A549 (cell line): Measurements from ENCODE around the gene SF3B5. TPM values are rescaled to one million over a fixed set of nuclear protein-coding genes. Genes with fewer than 3 reads are reported as not detected.

Source experiments
- ATAC-seq, 2 experiments: fragments of 200-7000 bp in 1 of 2; fragments of >200 bp in 1 of 2; cut with Nextera tagmentation in 1 of 2; cut with Tn5 transposase in 1 of 2; 3 replicates each; pipeline versions ENCODE4 v1.8.0 to v1.9.1; 2018 to 2020; ENCODE audit warnings: mild to moderate bottlenecking in 1 of 2, moderate library complexity in 1 of 2
- CTCF ChIA-PET: fragments of 300-600 bp; sonication (Branson Sonifier 250); formaldehyde crosslinking; extraction: SDS; loops from one replicate; lab custom pipeline; 2021; ENCODE audit warnings: antibody characterized with exemption, inconsistent platforms; lab: Yijun Ruan, JAX
- POLR2A ChIA-PET: fragments of 350-600 bp; formaldehyde crosslinking; extraction: SDS; loops from one replicate; lab custom pipeline; 2021; ENCODE audit warnings: antibody characterized with exemption, inconsistent platforms; lab: Yijun Ruan, JAX
- DNase-seq, 2 experiments: peaks; one replicate each; pipeline versions ENCODE4 v3.0.0 to v3.0.0-alpha.2; 2011 to 2016; ENCODE audit warnings: low read depth in 1 of 2, low spot score in 1 of 2
- FAIRE-seq: peaks from 2 replicates; lab custom pipeline; 2011; peaks lifted over from hg19 to GRCh38; lab: Jason Lieb, UNC
- H3K27ac ChIP-seq, 2 experiments: fragments of >200 bp; sonication (Bioruptor Twin); formaldehyde crosslinking; 3 replicates each; pipeline ENCODE4 v1.5.1; 2016 to 2017
- H3K4me1 ChIP-seq: fragments of >200 bp; sonication (Bioruptor Twin); formaldehyde crosslinking; 3 replicates; pipeline ENCODE4 v1.6.1; 2016
- H3K4me2 ChIP-seq: fragments of >200 bp; sonication (Bioruptor Twin); formaldehyde crosslinking; 3 replicates; pipeline ENCODE4 v1.6.1; 2016
- H3K4me3 ChIP-seq: fragments of >200 bp; sonication (Bioruptor Twin); formaldehyde crosslinking; 3 replicates; pipeline ENCODE4 v1.5.1; 2016
- H3K9me3 ChIP-seq: fragments of >200 bp; sonication (Bioruptor Twin); formaldehyde crosslinking; 3 replicates; pipeline ENCODE4 v1.6.1; 2016
- BCL3 ChIP-seq: fragments of >200 bp; sonication (Bioruptor Twin); formaldehyde crosslinking; IDR thresholded peaks from 3 replicates; pipeline ENCODE4 v1.6.1; 2016
- BHLHE40 ChIP-seq: IDR thresholded peaks from 2 replicates; pipeline ENCODE4 v1.6.1; 2012; ENCODE audit warnings: low read depth, low read length, inconsistent platforms
- CBX2 ChIP-seq: fragments of 200-600 bp; sonication (generic); IDR thresholded peaks from 2 replicates; pipeline ENCODE4 v1.6.1; 2016; ENCODE audit warnings: low read depth, mild to moderate bottlenecking, borderline replicate concordance
- CHD4 ChIP-seq: fragments of 200-600 bp; sonication (generic); IDR thresholded peaks from 2 replicates; pipeline ENCODE4 v1.6.1; 2016; ENCODE audit warnings: antibody characterized with exemption, mild to moderate bottlenecking, borderline replicate concordance
- EHMT2 ChIP-seq: fragments of 200-600 bp; sonication (generic); IDR thresholded peaks from 2 replicates; pipeline ENCODE4 v1.6.1; 2016; ENCODE audit warnings: antibody characterized with exemption, low read depth, mild to moderate bottlenecking, moderate library complexity
- ELK1 ChIP-seq: fragments of 150-350 bp; IDR thresholded peaks from 2 replicates; pipeline ENCODE4 v1.6.1; 2014; ENCODE audit warnings: low read depth, mild to moderate bottlenecking, low read length
- EP300 ChIP-seq, 2 experiments: fragments of >200 bp; sonication (Bioruptor Twin); formaldehyde crosslinking; IDR thresholded peaks; 2 replicates in 1 of 2; 3 replicates in 1 of 2; pipeline ENCODE4 v1.6.1; 2016 to 2017
- ESRRA ChIP-seq: fragments of 150-350 bp; IDR thresholded peaks from 2 replicates; pipeline ENCODE4 v1.6.1; 2014; ENCODE audit warnings: mild to moderate bottlenecking, low read length, borderline replicate concordance
- HDAC2 ChIP-seq: fragments of 200-600 bp; sonication (generic); IDR thresholded peaks from 2 replicates; pipeline ENCODE4 v1.6.1; 2016
- HOXA7 ChIP-seq: fragments of 250-450 bp; sonication (Bioruptor Pico); IDR thresholded peaks from 2 replicates; pipeline ENCODE4 v1.5.0; 2020; ENCODE audit warnings: mild to moderate bottlenecking, moderate library complexity
- JUN ChIP-seq, 2 experiments: fragments of >200 bp; sonication (Bioruptor Twin); formaldehyde crosslinking; IDR thresholded peaks; 2 replicates in 1 of 2; 3 replicates in 1 of 2; pipeline ENCODE4 v1.6.1; 2016 to 2017
- KDM5A ChIP-seq: fragments of 200-600 bp; sonication (generic); IDR thresholded peaks from 2 replicates; pipeline ENCODE4 v1.6.1; 2016; ENCODE audit warnings: antibody characterized with exemption, mild to moderate bottlenecking
- MAFK ChIP-seq: fragments of 450-650 bp; IDR thresholded peaks from 2 replicates; pipeline ENCODE4 v1.6.1; 2014; ENCODE audit not compliant: partially characterized antibody
- MYC ChIP-seq: IDR thresholded peaks from 2 replicates; pipeline ENCODE4 v1.6.1; 2012; ENCODE audit warnings: mild to moderate bottlenecking, inconsistent platforms, low read length, improper control_type of control experiment, borderline replicate concordance
- NPAS2 ChIP-seq: fragments of 250-450 bp; sonication (Bioruptor Pico); IDR thresholded peaks from 2 replicates; pipeline ENCODE4 v1.8.0; 2022; ENCODE audit warnings: mild to moderate bottlenecking, moderate library complexity, borderline replicate concordance
- NR3C1 ChIP-seq: fragments of >200 bp; sonication (Bioruptor Twin); formaldehyde crosslinking; IDR thresholded peaks from 3 replicates; pipeline ENCODE4 v1.6.1; 2017
- PHF8 ChIP-seq: fragments of 200-600 bp; sonication (generic); IDR thresholded peaks from 2 replicates; pipeline ENCODE4 v1.6.1; 2016; ENCODE audit warnings: low read depth, mild to moderate bottlenecking, antibody characterized with exemption, moderate library complexity, borderline replicate concordance
- POLR2A ChIP-seq: IDR thresholded peaks from 2 replicates; pipeline ENCODE4 v1.6.1; 2012; ENCODE audit warnings: mild to moderate bottlenecking, low read length
- RFX5 ChIP-seq: fragments of 450-650 bp; IDR thresholded peaks from 2 replicates; pipeline ENCODE4 v1.7.1; 2014; ENCODE audit warnings: antibody characterized with exemption, mild to moderate bottlenecking, moderate library complexity
- SMC3 ChIP-seq: fragments of >200 bp; sonication (Bioruptor Twin); formaldehyde crosslinking; IDR thresholded peaks from 3 replicates; pipeline ENCODE4 v1.6.1; 2018; ENCODE audit warnings: inconsistent platforms
- ZC3H11A ChIP-seq: fragments of 450-650 bp; IDR thresholded peaks from 2 replicates; pipeline ENCODE4 v1.6.1; 2014; ENCODE audit warnings: antibody characterized with exemption, mild to moderate bottlenecking
- ZNF302 ChIP-seq: fragments of 250-450 bp; sonication (Bioruptor Pico); IDR thresholded peaks from 2 replicates; pipeline ENCODE4 v1.9.0; 2021; ENCODE audit warnings: inconsistent platforms, mild to moderate bottlenecking, moderate library complexity
- ZSCAN20 ChIP-seq: fragments of 250-450 bp; sonication (Bioruptor Pico); IDR thresholded peaks from 2 replicates; pipeline ENCODE4 v1.8.0; 2022; ENCODE audit warnings: mild to moderate bottlenecking, moderate library complexity
- WGBS: methylation state at CpG from one replicate; pipeline ENCODE4 v1.1.6; 2017; ENCODE audit errors: missing lambda C conversion rate; 5-methylcytosine and 5-hydroxymethylcytosine counted together
- polyA plus RNA-seq, 4 experiments: library from polyadenylated mRNA; depleted of rRNA in 3 of 4; stranded (reverse); fragments of >200 nt; fragmentation: RNase III in 1 of 4; extraction: RNeasy Plus Mini Kit Qiagen cat#74134 plus additional on column Dnase treatment in 1 of 4; gene quantifications; 2 replicates in 3 of 4; 3 replicates in 1 of 4; pipeline ENCODE4 v1.2.3, GENCODE V29; 2011 to 2017
- TF ChIP-seq, protein P1 (sequence below): IDR thresholded peaks from 2 replicates; pipeline ENCODE4 v1.6.1; 2012
- TF ChIP-seq, protein P2 (sequence below): fragments of >200 bp; sonication (Bioruptor Twin); formaldehyde crosslinking; IDR thresholded peaks from 2 replicates; pipeline ENCODE4 v1.6.1; 2016
- TF ChIP-seq, protein P3 (sequence below): fragments of >200 bp; sonication (Bioruptor Twin); formaldehyde crosslinking; IDR thresholded peaks from 3 replicates; pipeline ENCODE4 v1.5.1; 2016

The SF3B5 gene
- polyA plus RNA-seq, 2 of the 4 experiments (the other 2 are of a cell fraction): 159 to 164 TPM

GRCh38 chr6:144113366-144113765, 18.0 kb upstream of the SF3B5 start:
- DNase-seq (no peak), FAIRE-seq (no peak), ATAC-seq (no peak)
- Histone ChIP-seq H3K9me3 (no peaks in the 10 kb centered on the region), H3K4me2 (no peak overlapping the region), H3K4me3 (no peak overlapping the region), H3K27ac (no peak overlapping the region), H3K4me1 (no peaks in the 10 kb centered on the region)
- ChIA-PET POLR2A (no interaction called here), CTCF (no interaction called here)
- TF ChIP-seq MYC (no peak), ESRRA (no peak), NPAS2 (no peak), PHF8 (no peak), ZSCAN20 (CRISPR knock-in tag) (no peak), CBX2 (no peak)
- TF ChIP-seq, protein P1, sequence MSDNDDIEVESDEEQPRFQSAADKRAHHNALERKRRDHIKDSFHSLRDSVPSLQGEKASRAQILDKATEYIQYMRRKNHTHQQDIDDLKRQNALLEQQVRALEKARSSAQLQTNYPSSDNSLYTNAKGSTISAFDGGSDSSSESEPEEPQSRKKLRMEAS: no peak
- TF ChIP-seq, protein P2, sequence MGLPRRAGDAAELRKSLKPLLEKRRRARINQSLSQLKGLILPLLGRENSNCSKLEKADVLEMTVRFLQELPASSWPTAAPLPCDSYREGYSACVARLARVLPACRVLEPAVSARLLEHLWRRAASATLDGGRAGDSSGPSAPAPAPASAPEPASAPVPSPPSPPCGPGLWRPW: no peak
- 79% methylated on average over 6 of the region's 6 CpGs for WGBS

DNA sequence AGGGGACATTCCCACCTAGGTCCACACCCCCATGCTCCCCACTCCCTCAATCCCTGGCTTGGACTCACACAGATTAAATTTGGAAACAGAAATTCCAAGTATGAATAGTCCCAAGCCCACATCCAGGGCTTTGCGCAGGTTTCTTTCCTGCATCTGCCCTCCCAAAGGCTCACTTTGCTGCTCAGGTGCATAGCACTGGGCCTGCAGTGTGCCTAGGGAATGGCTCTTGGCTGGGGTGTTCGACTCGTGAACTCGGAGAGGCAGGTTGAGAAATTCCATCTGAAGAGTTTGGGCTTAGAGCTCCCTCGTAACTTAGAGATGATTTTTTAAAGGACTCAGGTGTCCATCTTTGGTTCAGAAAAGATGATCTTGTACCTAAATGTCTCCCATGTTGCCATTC, 14.8 kb upstream of the SF3B5 start:
- H3K27ac ChIP-seq: no peak overlapping the region
- H3K4me3 ChIP-seq: no peak overlapping the region
- ChIA-PET POLR2A (no interaction called here), CTCF (interaction anchor here (1.2 kb wide), 1 partner anchor 372 kb away, joined by 3 read pairs; no protein-coding TSS in a partner anchor)
- ATAC-seq (no peak), FAIRE-seq (no peak), DNase-seq (no peak)
- H3K9me3 ChIP-seq: no peaks in the 10 kb centered on the region
- no peak overlapping the region for H3K4me2 ChIP-seq
- TF ChIP-seq EHMT2 (no peak), NR3C1 (no peak), KDM5A (no peak), MAFK (no peak), SMC3 (no peak), PHF8 (no peak), JUN (IDR thresholded peaks at IDR 0.05) (no peak), ZC3H11A (no peak), RFX5 (no peak), EP300 (IDR thresholded peaks at IDR 0.05) (no peak), CHD4 (no peak)
- WGBS: 67% methylated on average over 5 of the region's 5 CpGs
- no peaks in the 10 kb centered on the region for H3K4me1 ChIP-seq

DNA sequence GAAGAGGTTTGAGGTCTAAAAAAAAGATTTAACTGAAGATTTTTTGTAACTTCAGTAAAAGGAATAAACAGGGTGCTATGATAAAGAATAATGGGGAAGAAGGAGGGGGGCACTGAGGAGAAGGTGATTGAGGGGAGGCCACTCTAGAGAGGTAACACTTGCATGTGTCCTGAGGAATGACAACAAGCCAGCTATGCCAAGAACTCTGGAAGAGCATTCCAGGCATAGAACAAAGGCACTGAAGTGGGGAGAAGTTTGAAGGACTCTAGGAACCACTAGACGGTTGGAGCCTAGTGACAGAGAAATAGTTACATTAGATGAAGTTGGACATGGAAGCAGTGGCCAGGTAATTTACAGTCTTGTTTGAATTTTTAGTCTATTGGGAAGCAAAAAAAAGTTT, 10.8 kb upstream of the SF3B5 start:
- TF ChIP-seq POLR2A: no peak
- TF ChIP-seq BCL3: no peak
- TF ChIP-seq, protein P3, sequence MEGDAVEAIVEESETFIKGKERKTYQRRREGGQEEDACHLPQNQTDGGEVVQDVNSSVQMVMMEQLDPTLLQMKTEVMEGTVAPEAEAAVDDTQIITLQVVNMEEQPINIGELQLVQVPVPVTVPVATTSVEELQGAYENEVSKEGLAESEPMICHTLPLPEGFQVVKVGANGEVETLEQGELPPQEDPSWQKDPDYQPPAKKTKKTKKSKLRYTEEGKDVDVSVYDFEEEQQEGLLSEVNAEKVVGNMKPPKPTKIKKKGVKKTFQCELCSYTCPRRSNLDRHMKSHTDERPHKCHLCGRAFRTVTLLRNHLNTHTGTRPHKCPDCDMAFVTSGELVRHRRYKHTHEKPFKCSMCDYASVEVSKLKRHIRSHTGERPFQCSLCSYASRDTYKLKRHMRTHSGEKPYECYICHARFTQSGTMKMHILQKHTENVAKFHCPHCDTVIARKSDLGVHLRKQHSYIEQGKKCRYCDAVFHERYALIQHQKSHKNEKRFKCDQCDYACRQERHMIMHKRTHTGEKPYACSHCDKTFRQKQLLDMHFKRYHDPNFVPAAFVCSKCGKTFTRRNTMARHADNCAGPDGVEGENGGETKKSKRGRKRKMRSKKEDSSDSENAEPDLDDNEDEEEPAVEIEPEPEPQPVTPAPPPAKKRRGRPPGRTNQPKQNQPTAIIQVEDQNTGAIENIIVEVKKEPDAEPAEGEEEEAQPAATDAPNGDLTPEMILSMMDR: no peak
- no peak for TF ChIP-seq MAFK
- no peak for TF ChIP-seq BHLHE40
- TF ChIP-seq, protein P2: no peak
- TF ChIP-seq, protein P1: no peak
- no peak for TF ChIP-seq ELK1
- no peak for TF ChIP-seq HOXA7 (CRISPR knock-in tag)
- TF ChIP-seq NR3C1: no peak
- TF ChIP-seq HDAC2: no peak
- no peak for TF ChIP-seq EP300 (IDR thresholded peaks at IDR 0.05)
- no peak for TF ChIP-seq ZNF302 (CRISPR knock-in tag)
- H3K9me3 ChIP-seq: no peaks in the 10 kb centered on the region
- no peak for DNase-seq
- 67% methylated on average over 1 of the region's 1 CpG for whole genome bisulfite sequencing
- H3K4me1 ChIP-seq: no peaks in the 10 kb centered on the region
- no peak overlapping the region for H3K27ac ChIP-seq
- no peak for ATAC-seq
- CTCF ChIA-PET: interaction anchor here (0.6 to 0.9 kb wide), 3 partner anchors 98 to 198 kb away, joined by 3 read pairs; partner anchors contain the start of gene PLAGL1
- POLR2A ChIA-PET: no interaction called here
- no peak for FAIRE-seq
- no peak overlapping the region for H3K4me2 ChIP-seq
- no peak overlapping the region for H3K4me3 ChIP-seq
